Measurements from ENCODE around the gene LZTFL1. TPM values are rescaled to one million over a fixed set of nuclear protein-coding genes. Genes with fewer than 3 reads are reported as not detected.

The LZTFL1 gene
- total RNA-seq, 1 donor from 2014 or later, result 17.6 TPM

- Mint-ChIP-seq H3K9me3 (no peaks in the 10 kb centered on the region), H3K27me3 (ENCODE audit: low read depth) (peaks cover 2% of the 10 kb centered on the region), H3K36me3 (ENCODE audit: low read depth) (no peaks in the 10 kb centered on the region), H3K4me3 (no peak overlapping the region), H3K27ac (ENCODE audit: unreplicated experiment) (no peak overlapping the region), H3K4me1 (no peaks in the 10 kb centered on the region)
- no peak for TF ChIP-seq CTCF (conservative IDR thresholded peaks at IDR 0.05)
- no peak for DNase-seq (ENCODE audit: low read depth, low spot score)
Measured at GRCh38 chr3:45778761-45779201, 63.1 kb downstream of the LZTFL1 start.

- DNase-seq (ENCODE audit: low read depth, low spot score), result no peak
- Mint-ChIP-seq H3K4me1 (no peaks in the 10 kb centered on the region), H3K27me3 (ENCODE audit: low read depth) (peaks cover 7% of the 10 kb centered on the region), H3K4me3 (no peak overlapping the region), H3K27ac (ENCODE audit: unreplicated experiment) (no peak overlapping the region), H3K9me3 (no peaks in the 10 kb centered on the region), H3K36me3 (ENCODE audit: low read depth) (no peaks in the 10 kb centered on the region)
- TF ChIP-seq CTCF (conservative IDR thresholded peaks at IDR 0.05), result no peak
Measured at GRCh38 chr3:45777746-45778386, 64.1 kb downstream of the LZTFL1 start.

- Mint-ChIP-seq H3K27me3 (ENCODE audit: low read depth) (peaks cover 9% of the 10 kb centered on the region), H3K9me3 (no peaks in the 10 kb centered on the region), H3K27ac (ENCODE audit: unreplicated experiment) (no peak overlapping the region)
Measured at GRCh38 chr3:45777111-45777745, 64.7 kb downstream of the LZTFL1 start.

GRCh38 chr3:45776611-45777010 is 65.3 kb downstream of the LZTFL1 start:
- Mint-ChIP-seq H3K9me3 (no peaks in the 10 kb centered on the region), H3K27ac (ENCODE audit: unreplicated experiment) (no peak overlapping the region), H3K27me3 (ENCODE audit: low read depth) (peaks cover 12% of the 10 kb centered on the region), H3K36me3 (ENCODE audit: low read depth) (no peaks in the 10 kb centered on the region), H3K4me1 (no peaks in the 10 kb centered on the region), H3K4me3 (no peak overlapping the region)
- TF ChIP-seq CTCF (conservative IDR thresholded peaks at IDR 0.05), result no peak
- no peak for DNase-seq (ENCODE audit: low read depth, low spot score)

More at GRCh38 chr3:45777111-45777745, 64.7 kb downstream of the LZTFL1 start:
- no peak overlapping the region for H3K4me3 Mint-ChIP-seq
- no peak for TF ChIP-seq CTCF (conservative IDR thresholded peaks at IDR 0.05)
- no peaks in the 10 kb centered on the region for H3K4me1 Mint-ChIP-seq
- no peaks in the 10 kb centered on the region for H3K36me3 Mint-ChIP-seq (ENCODE audit: low read depth)
- DNase-seq (ENCODE audit: low read depth, low spot score), result no peak

GRCh38 chr3:45776301-45776595 is 65.7 kb downstream of the LZTFL1 start:
- no peak overlapping the region for H3K27ac Mint-ChIP-seq (ENCODE audit: unreplicated experiment)
- TF ChIP-seq CTCF (conservative IDR thresholded peaks at IDR 0.05), result no peak
- no peak overlapping the region for H3K4me3 Mint-ChIP-seq
- H3K36me3 Mint-ChIP-seq (ENCODE audit: low read depth), result no peaks in the 10 kb centered on the region
- DNase-seq (ENCODE audit: low read depth, low spot score), result no peak
- H3K9me3 Mint-ChIP-seq, result no peaks in the 10 kb centered on the region
- H3K4me1 Mint-ChIP-seq, result no peaks in the 10 kb centered on the region
- peaks cover 12% of the 10 kb centered on the region for H3K27me3 Mint-ChIP-seq (ENCODE audit: low read depth)
